Testis (tissue), 2 donors: ENCODE data around the gene RASAL2.

Experiments used
- POLR2A ChIP-seq: fragments of 450-650 bp; IDR thresholded peaks from one replicate; pipeline ENCODE4 v1.6.1; 2017; ENCODE audit warnings: antibody characterized with exemption, mild to moderate bottlenecking, moderate library complexity
- TF ChIP-seq, protein P1 (sequence below), 3 experiments: fragments of 450-650 bp in 2 of 3; fragments of 200-600 bp in 1 of 3; sonication (generic) in 1 of 3; IDR thresholded peaks; one replicate each; pipeline ENCODE4 v1.5.1; 2016 to 2019; ENCODE audit warnings: antibody characterized with exemption in 3 of 3, mild to moderate bottlenecking in 2 of 3, moderate library complexity in 1 of 3

DNA sequence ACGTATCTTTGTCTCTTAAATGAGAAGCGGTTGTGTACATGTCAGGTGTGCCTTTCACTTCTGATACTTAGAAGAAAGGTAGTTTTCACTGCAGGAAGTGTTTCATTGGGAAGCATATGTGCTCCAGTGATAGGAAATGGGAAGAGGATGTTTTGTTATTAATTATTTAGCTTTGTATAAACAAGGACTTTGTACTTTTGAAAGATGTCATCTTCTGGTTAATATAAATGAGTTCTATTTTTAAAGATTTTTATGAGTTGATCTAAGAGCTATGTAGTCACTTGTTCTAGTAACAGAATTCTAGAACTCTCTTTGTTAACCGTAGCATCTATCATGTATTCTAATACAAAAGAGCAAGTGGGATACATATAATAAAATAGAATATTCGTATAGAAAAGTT lies 130.5 kb downstream of the RASAL2 start:
- TF ChIP-seq, protein P1, sequence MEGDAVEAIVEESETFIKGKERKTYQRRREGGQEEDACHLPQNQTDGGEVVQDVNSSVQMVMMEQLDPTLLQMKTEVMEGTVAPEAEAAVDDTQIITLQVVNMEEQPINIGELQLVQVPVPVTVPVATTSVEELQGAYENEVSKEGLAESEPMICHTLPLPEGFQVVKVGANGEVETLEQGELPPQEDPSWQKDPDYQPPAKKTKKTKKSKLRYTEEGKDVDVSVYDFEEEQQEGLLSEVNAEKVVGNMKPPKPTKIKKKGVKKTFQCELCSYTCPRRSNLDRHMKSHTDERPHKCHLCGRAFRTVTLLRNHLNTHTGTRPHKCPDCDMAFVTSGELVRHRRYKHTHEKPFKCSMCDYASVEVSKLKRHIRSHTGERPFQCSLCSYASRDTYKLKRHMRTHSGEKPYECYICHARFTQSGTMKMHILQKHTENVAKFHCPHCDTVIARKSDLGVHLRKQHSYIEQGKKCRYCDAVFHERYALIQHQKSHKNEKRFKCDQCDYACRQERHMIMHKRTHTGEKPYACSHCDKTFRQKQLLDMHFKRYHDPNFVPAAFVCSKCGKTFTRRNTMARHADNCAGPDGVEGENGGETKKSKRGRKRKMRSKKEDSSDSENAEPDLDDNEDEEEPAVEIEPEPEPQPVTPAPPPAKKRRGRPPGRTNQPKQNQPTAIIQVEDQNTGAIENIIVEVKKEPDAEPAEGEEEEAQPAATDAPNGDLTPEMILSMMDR (IDR thresholded peaks at IDR 0.05), result no peak
- no peak for TF ChIP-seq POLR2A
